Parathyroid adenoma (tissue), 2 donors: Measurements from ENCODE around the gene NECTIN1.

Experiments used
- H2AFZ ChIP-seq: fragments of 300-600 bp; sonication (generic); one replicate; pipeline ENCODE4 v1.7.0; 2017; ENCODE audit warnings: antibody characterized with exemption, mild to moderate bottlenecking
- H3K27ac ChIP-seq: fragments of 300-600 bp; sonication (generic); one replicate; pipeline ENCODE4 v1.7.0; 2017
- H3K27me3 ChIP-seq: fragments of 300-600 bp; sonication (generic); one replicate; pipeline ENCODE4 v1.7.0; 2017; ENCODE audit warnings: low read length; ENCODE audit not compliant: control insufficient read depth, insufficient read depth
- H3K36me3 ChIP-seq: fragments of 300-600 bp; sonication (generic); one replicate; pipeline ENCODE4 v1.7.0; 2017; ENCODE audit warnings: low read length; ENCODE audit not compliant: control insufficient read depth, insufficient read depth
- H3K4me1 ChIP-seq: fragments of 300-600 bp; sonication (generic); one replicate; pipeline ENCODE4 v1.7.0; 2017; ENCODE audit warnings: control low read depth
- H3K4me2 ChIP-seq: fragments of 300-600 bp; sonication (generic); one replicate; pipeline ENCODE4 v1.7.0; 2017; ENCODE audit warnings: low read length
- H3K4me3 ChIP-seq: fragments of 300-600 bp; sonication (generic); one replicate; pipeline ENCODE4 v1.7.0; 2017; ENCODE audit warnings: low read depth, low read length
- H3K79me2 ChIP-seq: fragments of 300-600 bp; sonication (generic); one replicate; pipeline ENCODE4 v1.7.0; 2017; ENCODE audit warnings: control low read depth
- H3K9ac ChIP-seq: fragments of 300-600 bp; sonication (generic); one replicate; pipeline ENCODE4 v1.7.0; 2017; ENCODE audit warnings: mild to moderate bottlenecking
- H3K9me3 ChIP-seq: fragments of 300-600 bp; sonication (generic); one replicate; pipeline ENCODE4 v1.7.0; 2017; ENCODE audit warnings: low read length; ENCODE audit not compliant: control insufficient read depth
- CTCF ChIP-seq: fragments of 300-600 bp; sonication (generic); IDR thresholded peaks from one replicate; pipeline ENCODE4 v1.7.0; 2017; ENCODE audit warnings: antibody characterized with exemption, mild to moderate bottlenecking
- donor health status: primary hyperparathyroidism.

The NECTIN1 gene

GRCh38 chr11:119737366-119738058 is 8.5 kb upstream of the NECTIN1 start:
- Histone ChIP-seq H3K27me3 (no peaks in the 10 kb centered on the region), H3K4me2 (no peak overlapping the region), H3K36me3 (no peaks in the 10 kb centered on the region), H2AFZ (no peak overlapping the region), H3K9me3 (no peaks in the 10 kb centered on the region), H3K4me1 (no peaks in the 10 kb centered on the region), H3K4me3 (no peak overlapping the region), H3K79me2 (no peaks in the 10 kb centered on the region), H3K9ac (no peak overlapping the region), H3K27ac (no peak overlapping the region)
- no peak for TF ChIP-seq CTCF

- Histone ChIP-seq H3K36me3 (no peaks in the 10 kb centered on the region), H3K9me3 (no peaks in the 10 kb centered on the region), H3K4me2 (no peak overlapping the region), H3K27ac (no peak overlapping the region), H3K4me1 (peaks cover 2% of the 10 kb centered on the region), H2AFZ (no peak overlapping the region), H3K27me3 (no peaks in the 10 kb centered on the region), H3K4me3 (no peak overlapping the region), H3K79me2 (no peaks in the 10 kb centered on the region), H3K9ac (no peak overlapping the region)
- TF ChIP-seq CTCF = no peak
Measured at GRCh38 chr11:119734788-119735187, 5.8 kb upstream of the NECTIN1 start.

GRCh38 chr11:119730789-119731386 is 1.9 kb upstream of the NECTIN1 start:
- H3K27me3 ChIP-seq = no peaks in the 10 kb centered on the region
- H3K79me2 ChIP-seq = no peaks in the 10 kb centered on the region
- H3K4me3 ChIP-seq = no peak overlapping the region
- no peak overlapping the region for H3K9ac ChIP-seq
- no peak overlapping the region for H3K4me2 ChIP-seq
- H3K27ac ChIP-seq = no peak overlapping the region
- peaks cover 4% of the 10 kb centered on the region for H3K4me1 ChIP-seq
- H2AFZ ChIP-seq = no peak overlapping the region
- no peak for TF ChIP-seq CTCF
- no peaks in the 10 kb centered on the region for H3K9me3 ChIP-seq
- no peaks in the 10 kb centered on the region for H3K36me3 ChIP-seq

- H2AFZ ChIP-seq = peak overlapping the region; percentile 83
- no peaks in the 10 kb centered on the region for H3K27me3 ChIP-seq
- no peak overlapping the region for H3K9ac ChIP-seq
- no peaks in the 10 kb centered on the region for H3K79me2 ChIP-seq
- peak overlapping the region; percentile 69 for H3K4me2 ChIP-seq
- no peaks in the 10 kb centered on the region for H3K9me3 ChIP-seq
- peak overlapping the region; percentile 40 for H3K4me3 ChIP-seq
- peaks cover 4% of the 10 kb centered on the region for H3K4me1 ChIP-seq
- H3K27ac ChIP-seq = peak overlapping the region; percentile 32
- no peaks in the 10 kb centered on the region for H3K36me3 ChIP-seq
- TF ChIP-seq CTCF = no peak
Measured at GRCh38 chr11:119729951-119730613, 1.1 kb upstream of the NECTIN1 start.
